Measurements from ENCODE around the gene XYLT2.

XYLT2 gene

GRCh38 chr17:50352072-50352692 is 6.3 kb downstream of the XYLT2 start:
- TF ChIP-seq ZFX (IDR thresholded peaks at IDR 0.05) = no peak
- TF ChIP-seq, protein P1, sequence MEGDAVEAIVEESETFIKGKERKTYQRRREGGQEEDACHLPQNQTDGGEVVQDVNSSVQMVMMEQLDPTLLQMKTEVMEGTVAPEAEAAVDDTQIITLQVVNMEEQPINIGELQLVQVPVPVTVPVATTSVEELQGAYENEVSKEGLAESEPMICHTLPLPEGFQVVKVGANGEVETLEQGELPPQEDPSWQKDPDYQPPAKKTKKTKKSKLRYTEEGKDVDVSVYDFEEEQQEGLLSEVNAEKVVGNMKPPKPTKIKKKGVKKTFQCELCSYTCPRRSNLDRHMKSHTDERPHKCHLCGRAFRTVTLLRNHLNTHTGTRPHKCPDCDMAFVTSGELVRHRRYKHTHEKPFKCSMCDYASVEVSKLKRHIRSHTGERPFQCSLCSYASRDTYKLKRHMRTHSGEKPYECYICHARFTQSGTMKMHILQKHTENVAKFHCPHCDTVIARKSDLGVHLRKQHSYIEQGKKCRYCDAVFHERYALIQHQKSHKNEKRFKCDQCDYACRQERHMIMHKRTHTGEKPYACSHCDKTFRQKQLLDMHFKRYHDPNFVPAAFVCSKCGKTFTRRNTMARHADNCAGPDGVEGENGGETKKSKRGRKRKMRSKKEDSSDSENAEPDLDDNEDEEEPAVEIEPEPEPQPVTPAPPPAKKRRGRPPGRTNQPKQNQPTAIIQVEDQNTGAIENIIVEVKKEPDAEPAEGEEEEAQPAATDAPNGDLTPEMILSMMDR (conservative IDR thresholded peaks at IDR 0.05) = no peak
- no peak overlapping the region for H3K27ac ChIP-seq

- no peak for TF ChIP-seq ZFX (IDR thresholded peaks at IDR 0.05)
- TF ChIP-seq, protein P1 (conservative IDR thresholded peaks at IDR 0.05) = no peak
- H3K27ac ChIP-seq = no peak overlapping the region
Observed at GRCh38 chr17:50352693-50353599, 7.0 kb downstream of the XYLT2 start.

- no peak for TF ChIP-seq ZFX (IDR thresholded peaks at IDR 0.05)
- TF ChIP-seq, protein P1 (conservative IDR thresholded peaks at IDR 0.05) = no peak
- H3K27ac ChIP-seq = no peak overlapping the region
Observed at GRCh38 chr17:50353600-50354195, 7.8 kb downstream of the XYLT2 start.

DNA sequence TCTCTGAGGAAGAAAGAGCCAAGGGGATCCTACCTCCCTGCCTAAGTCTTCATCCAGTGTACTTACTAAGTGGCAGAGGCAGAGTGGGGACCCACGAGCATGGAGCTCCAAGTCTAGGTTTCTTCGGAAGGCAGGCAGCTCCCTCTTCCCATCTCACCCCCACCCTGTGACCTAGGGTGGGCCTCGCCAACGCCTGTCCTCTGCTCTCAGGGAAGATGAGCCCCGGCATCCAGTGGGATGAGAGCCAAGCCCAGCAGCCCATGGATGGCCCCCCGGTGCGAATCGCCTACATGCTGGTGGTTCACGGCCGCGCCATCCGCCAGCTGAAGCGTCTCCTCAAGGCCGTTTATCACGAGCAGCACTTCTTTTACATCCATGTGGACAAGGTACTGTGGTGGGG is 8.3 kb downstream of the XYLT2 start:
- TF ChIP-seq ZFX (IDR thresholded peaks at IDR 0.05) = no peak
- TF ChIP-seq, protein P1 (conservative IDR thresholded peaks at IDR 0.05) = no peak

GRCh38 chr17:50354776-50355175 is 8.8 kb downstream of the XYLT2 start:
- no peak overlapping the region for H3K27ac ChIP-seq
- TF ChIP-seq, protein P1 (conservative IDR thresholded peaks at IDR 0.05) = no peak
- TF ChIP-seq ZFX (IDR thresholded peaks at IDR 0.05) = no peak

More for the DNA sequence above, 8.3 kb downstream of the XYLT2 start:
- H3K27ac ChIP-seq = no peak overlapping the region

DNA sequence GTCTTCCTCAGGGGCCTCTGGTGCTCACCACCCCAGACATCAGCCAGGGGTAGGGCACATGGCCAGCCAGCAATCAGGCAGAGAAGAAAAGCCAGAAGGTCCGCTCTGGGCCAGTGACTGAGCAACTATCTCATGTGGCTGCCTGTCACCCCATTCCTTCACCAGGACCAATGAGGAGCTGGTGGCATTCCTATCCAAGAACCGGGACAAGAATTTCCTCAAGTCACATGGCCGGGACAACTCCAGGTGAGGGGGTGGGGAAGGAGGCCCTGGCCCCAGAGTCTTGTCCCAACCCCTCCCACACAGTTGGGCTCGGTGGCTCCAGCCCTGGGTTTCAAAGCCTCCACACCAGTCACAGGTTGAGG is 9.4 kb downstream of the XYLT2 start:
- no peak overlapping the region for H3K27ac ChIP-seq
- TF ChIP-seq ZFX (IDR thresholded peaks at IDR 0.05) = no peak
- TF ChIP-seq, protein P1 (conservative IDR thresholded peaks at IDR 0.05) = no peak

All from C4-2B (cell line).